Brain microvascular endothelial cell (primary cell): ENCODE measurements around the gene DYSF.

Experiments
- DNase-seq: peaks from one replicate; pipeline ENCODE4 v3.0.0-alpha.2; 2020
- H3K27ac ChIP-seq: fragments of 250-450 bp; sonication (Bioruptor Pico); 2 replicates; pipeline ENCODE4 v1.5.1; 2020; ENCODE audit warnings: mild to moderate bottlenecking, moderate library complexity
- H3K27me3 ChIP-seq: fragments of 250-450 bp; sonication (Bioruptor Pico); replicated peaks from 2 replicates; pipeline ENCODE4 v1.5.1; 2020; ENCODE audit warnings: mild to moderate bottlenecking
- H3K36me3 ChIP-seq: fragments of 250-450 bp; sonication (Bioruptor Pico); replicated peaks from 2 replicates; pipeline ENCODE4 v1.5.1; 2020; ENCODE audit warnings: mild to moderate bottlenecking
- H3K4me3 ChIP-seq: 2 replicates; pipeline ENCODE4 v1.5.1; 2011; ENCODE audit warnings: low read depth, mild to moderate bottlenecking, control low read depth, low read length, moderate library complexity
- CTCF ChIP-seq: IDR thresholded peaks from 2 replicates; pipeline ENCODE4 v1.5.1; 2011; ENCODE audit warnings: low read depth, mild to moderate bottlenecking, moderate library complexity, low read length, control low read depth, inconsistent platforms; ENCODE audit errors: missing control alignments
- in situ Hi-C: cut with HindIII; loops from 2 replicates; pipeline ENCODE4 v1.10.0; 2017; ENCODE audit warnings: low sequenced_read_pairs, low pct_ligation_motif_present

Gene DYSF

GRCh38 chr2:71566372-71566771 lies 113.0 kb downstream of the DYSF start:
- Histone ChIP-seq H3K27ac (no peak overlapping the region), H3K27me3 (no peaks in the 10 kb centered on the region), H3K4me3 (no peak overlapping the region), H3K36me3 (peaks cover 14% of the 10 kb centered on the region)
- TF ChIP-seq CTCF = no peak
- DNase-seq = no peak
- in situ Hi-C loops = no loop called here

- no peak for DNase-seq
- H3K27ac ChIP-seq = no peak overlapping the region
- H3K27me3 ChIP-seq = no peaks in the 10 kb centered on the region
- no peak overlapping the region for H3K4me3 ChIP-seq
- H3K36me3 ChIP-seq = peaks cover 14% of the 10 kb centered on the region
- no peak for TF ChIP-seq CTCF
- in situ Hi-C loops = no loop called here
Observed at GRCh38 chr2:71567625-71568024, 114.3 kb downstream of the DYSF start.

GRCh38 chr2:71568103-71568502 lies 114.7 kb downstream of the DYSF start:
- no peaks in the 10 kb centered on the region for H3K27me3 ChIP-seq
- H3K36me3 ChIP-seq = peaks cover 14% of the 10 kb centered on the region
- in situ Hi-C loops = no loop called here
- DNase-seq = no peak
- H3K4me3 ChIP-seq = no peak overlapping the region
- TF ChIP-seq CTCF = no peak
- H3K27ac ChIP-seq = no peak overlapping the region

GRCh38 chr2:71570511-71570910 lies 117.2 kb downstream of the DYSF start:
- no peak for DNase-seq
- Histone ChIP-seq H3K4me3 (no peak overlapping the region), H3K36me3 (peaks cover 14% of the 10 kb centered on the region), H3K27ac (no peak overlapping the region), H3K27me3 (no peaks in the 10 kb centered on the region)
- TF ChIP-seq CTCF = no peak
- in situ Hi-C loops = no loop called here

- Histone ChIP-seq H3K27ac (no peak overlapping the region), H3K36me3 (peaks cover 14% of the 10 kb centered on the region), H3K27me3 (no peaks in the 10 kb centered on the region), H3K4me3 (no peak overlapping the region)
- TF ChIP-seq CTCF = no peak
- in situ Hi-C loops = no loop called here
- DNase-seq = no peak
Observed at GRCh38 chr2:71570951-71571460, 117.6 kb downstream of the DYSF start.

GRCh38 chr2:71571945-71572344 lies 118.6 kb downstream of the DYSF start:
- in situ Hi-C loops = no loop called here
- H3K4me3 ChIP-seq = no peak overlapping the region
- no peak for DNase-seq
- H3K27ac ChIP-seq = no peak overlapping the region
- H3K36me3 ChIP-seq = peaks cover 14% of the 10 kb centered on the region
- no peak for TF ChIP-seq CTCF
- no peaks in the 10 kb centered on the region for H3K27me3 ChIP-seq
